HepG2 (cell line): Measurements from ENCODE around the gene ZNF584. TPM values are rescaled to one million over a fixed set of nuclear protein-coding genes. Genes with fewer than 3 reads are reported as not detected.

Source experiments
- ARID5B ChIP-seq: IDR thresholded peaks from 2 replicates; pipeline ENCODE4 v1.4.0; 2020; ENCODE audit warnings: mild to moderate bottlenecking, missing genetic modification reagents
- ASH2L ChIP-seq: fragments of 300-600, 200-600 bp; sonication (generic); IDR thresholded peaks from 2 replicates; pipeline ENCODE4 v1.7.0; 2017; ENCODE audit warnings: low read depth, mild to moderate bottlenecking, moderate library complexity, mixed read lengths, low read length; ENCODE audit not compliant: insufficient read length
- BCLAF1 ChIP-seq: fragments of 450-650 bp; IDR thresholded peaks from 2 replicates; pipeline ENCODE4 v1.6.1; 2017; ENCODE audit warnings: mild to moderate bottlenecking
- CEBPB ChIP-seq: IDR thresholded peaks from 2 replicates; pipeline ENCODE4 v1.6.1; 2011; ENCODE audit warnings: low read depth, low read length, improper control_type of control experiment, borderline replicate concordance
- E2F1 ChIP-seq: sonication (generic); formaldehyde crosslinking; IDR thresholded peaks from 2 replicates; pipeline ENCODE4 v1.5.0; 2020; ENCODE audit warnings: missing genetic modification reagents
- ETV6 ChIP-seq: sonication (generic); formaldehyde crosslinking; conservative IDR thresholded peaks from 2 replicates; pipeline ENCODE4 v1.4.0; 2020; ENCODE audit warnings: missing genetic modification reagents
- FOXO1 ChIP-seq: sonication (generic); formaldehyde crosslinking; IDR thresholded peaks from 2 replicates; pipeline ENCODE4 v1.4.0; 2020; ENCODE audit warnings: missing genetic modification reagents
- FOXP1 ChIP-seq, 2 experiments: fragments of 450-650 bp in 1 of 2; IDR thresholded peaks; 2 replicates each; pipeline ENCODE4 v1.6.1; 2017 to 2018; ENCODE audit warnings: antibody characterized with exemption in 1 of 2
- HNF4A ChIP-seq: sonication (generic); formaldehyde crosslinking; IDR thresholded peaks from 2 replicates; pipeline ENCODE4 v1.4.0; 2020; ENCODE audit warnings: missing genetic modification reagents
- HOXA9 ChIP-seq: sonication (generic); formaldehyde crosslinking; IDR thresholded peaks from 2 replicates; pipeline ENCODE4 v1.8.1; 2022; ENCODE audit warnings: missing genetic modification reagents, mild to moderate bottlenecking, moderate library complexity, borderline replicate concordance
- KLF16 ChIP-seq, 2 experiments: sonication (generic) in 1 of 2; formaldehyde crosslinking in 1 of 2; IDR thresholded peaks; 2 replicates each; pipeline versions ENCODE4 v1.6.1 to v1.8.0; 2016 to 2023; ENCODE audit warnings: missing genetic modification reagents in 2 of 2, missing compliant biosample characterization in 1 of 2
- MTF2 ChIP-seq: sonication (generic); formaldehyde crosslinking; IDR thresholded peaks from 2 replicates; pipeline ENCODE4 v1.5.0; 2020; ENCODE audit warnings: missing genetic modification reagents, borderline replicate concordance
- SIN3B ChIP-seq: fragments of 150-350 bp; IDR thresholded peaks from 2 replicates; pipeline ENCODE4 v1.6.1; 2014; ENCODE audit warnings: low read length
- ZBTB46 ChIP-seq: sonication (generic); formaldehyde crosslinking; IDR thresholded peaks from 2 replicates; pipeline ENCODE4 v1.4.0; 2020; ENCODE audit warnings: mild to moderate bottlenecking, missing genetic modification reagents, borderline replicate concordance
- ZFP36L2 ChIP-seq: sonication (generic); formaldehyde crosslinking; IDR thresholded peaks from 2 replicates; pipeline ENCODE4 v1.4.0; 2020; ENCODE audit warnings: missing genetic modification reagents
- ZNF430 ChIP-seq: sonication (generic); formaldehyde crosslinking; IDR thresholded peaks from 2 replicates; pipeline ENCODE4 v1.9.0; 2021; ENCODE audit warnings: mild to moderate bottlenecking, missing genetic modification reagents
- ZNF564 ChIP-seq: sonication (generic); formaldehyde crosslinking; IDR thresholded peaks from 2 replicates; pipeline ENCODE4 v1.8.1; 2023; ENCODE audit warnings: mild to moderate bottlenecking, missing genetic modification reagents
- ZNF790 ChIP-seq: sonication (generic); formaldehyde crosslinking; IDR thresholded peaks from 2 replicates; pipeline ENCODE4 v1.8.0; 2022; ENCODE audit warnings: missing genetic modification reagents, mild to moderate bottlenecking, borderline replicate concordance
- ZNF878 ChIP-seq: sonication (generic); formaldehyde crosslinking; IDR thresholded peaks from 2 replicates; pipeline ENCODE4 v1.8.1; 2023; ENCODE audit warnings: mild to moderate bottlenecking, missing genetic modification reagents, moderate library complexity
- polyA plus RNA-seq, 8 experiments: library from polyadenylated mRNA; depleted of rRNA in 3 of 8; stranded (reverse) in 7 of 8; unstranded in 1 of 8; fragments of >200 nt; fragmentation: Illumina TruSeq in 4 of 8; extraction: Trizol in 4 of 8; gene quantifications; 2 replicates each; pipeline versions ENCODE4 v1.2.1 to v1.2.3, GENCODE V29; 2011 to 2016; ENCODE audit warnings: low read depth in 4 of 8, missing spikeins in 1 of 8, mixed read lengths in 1 of 8; ENCODE audit not compliant: insufficient read depth in 1 of 8
- total RNA-seq, 5 experiments: library from RNA; depleted of rRNA; stranded (reverse); fragments of >200 nt; fragmentation: Illumina TruSeq; extraction: Trizol; gene quantifications; 2 replicates each; pipeline ENCODE4 v1.2.3, GENCODE V29; 2016; ENCODE audit warnings: low read depth in 1 of 5

Gene ZNF584
- total and polyA plus RNA-seq, 2 of the 13 experiments (the other 11 are each of a cell fraction or from before 2014, with no cell fraction given), result 2.4 to 7.0 TPM

- TF ChIP-seq ZNF564 (no peak), CEBPB (peak; percentile 40; the same call in 1 of the 2 replicates), FOXO1 (CRISPR knock-in tag) (peak; percentile 27; the same call in 1 of the 2 replicates), MTF2 (no peak), KLF16 (CRISPR knock-in tag; IDR thresholded peaks at IDR 0.05) (0 out of 4 replicates have a peak, but pooled peaks of 1 of the 2 experiments have one; percentile 16), SIN3B (peak; percentile 70; the same call in 1 of the 2 replicates), E2F1 (peak; percentile 93), BCLAF1 (no peak), HOXA9 (CRISPR knock-in tag) (no peak; the same call in 1 of the 2 replicates), ZBTB46 (CRISPR knock-in tag) (no peak), ARID5B (CRISPR knock-in tag) (no peak), FOXP1 (IDR thresholded peaks at IDR 0.05) (no peak), FOXP1 (CRISPR knock-in tag; IDR thresholded peaks at IDR 0.05) (no peak), ZNF430 (CRISPR knock-in tag) (0 out of 2 replicates have a peak, but pooled peaks have one; percentile 38), ZNF878 (no peak), ZNF790 (peak; percentile 58; the same call in 1 of the 2 replicates), ZFP36L2 (CRISPR knock-in tag) (no peak), ETV6 (CRISPR knock-in tag) (no peak), HNF4A (no peak), ASH2L (no peak)
Measured at GRCh38 chr19:58400916-58401839, 7.3 kb upstream of the ZNF584 start (continued).
